Heart left ventricle (tissue), 16 donors: ENCODE measurements around the gene LDAH. TPM values are rescaled to one million over a fixed set of nuclear protein-coding genes. Genes with fewer than 3 reads are reported as not detected.

ENCODE experiments used
- ATAC-seq, 4 donors: fragments of 200-7000 bp; cut with Tn5 transposase; one replicate each; pipeline ENCODE4 v1.9.1; 2020 to 2022; ENCODE audit warnings: moderate library complexity in 4 of 4, mild to moderate bottlenecking in 3 of 4, moderate number of reproducible peaks in 1 of 4
- DNase-seq, 5 donors: peaks; one replicate each; pipeline ENCODE4 v3.0.0-alpha.2; 2020
- H3K27ac ChIP-seq, 12 donors: fragments of 200-600 bp; sonication (generic) in 4 of 12; one replicate each; pipeline versions ENCODE4 v1.5.0 to v1.8.0; 2016 to 2022; ENCODE audit warnings: mild to moderate bottlenecking in 2 of 12
- H3K27me3 ChIP-seq, 9 donors: fragments of 200-600 bp; sonication (generic) in 2 of 9; one replicate each; pipeline versions ENCODE4 v1.5.1 to v1.8.0; 2016 to 2022; ENCODE audit warnings: mild to moderate bottlenecking in 3 of 9
- H3K36me3 ChIP-seq, 9 donors: fragments of 200-600 bp; sonication (generic) in 2 of 9; one replicate each; pipeline versions ENCODE4 v1.5.0 to v1.8.0; 2018 to 2022; ENCODE audit warnings: mild to moderate bottlenecking in 2 of 9
- H3K4me1 ChIP-seq, 12 donors: fragments of 200-600 bp; sonication (generic) in 4 of 12; one replicate each; pipeline versions ENCODE4 v1.5.0 to v1.8.0; 2016 to 2022; ENCODE audit warnings: mild to moderate bottlenecking in 3 of 12
- H3K4me3 ChIP-seq, 12 donors: fragments of 200-600 bp; sonication (generic) in 4 of 12; one replicate each; pipeline versions ENCODE4 v1.5.0 to v1.8.0; 2017 to 2022; ENCODE audit warnings: mild to moderate bottlenecking in 9 of 12, moderate library complexity in 4 of 12
- H3K9me3 ChIP-seq, 12 donors: fragments of 200-600 bp; sonication (generic) in 4 of 12; one replicate each; pipeline versions ENCODE4 v1.5.0 to v1.8.0; 2016 to 2022; ENCODE audit warnings: mild to moderate bottlenecking in 1 of 12
- CTCF ChIP-seq, 12 donors: fragments of 200-600 bp; sonication (generic) in 4 of 12; IDR thresholded peaks; one replicate each; pipeline versions ENCODE4 v1.5.0 to v1.8.0; 2018 to 2022; ENCODE audit warnings: antibody characterized with exemption in 12 of 12, mild to moderate bottlenecking in 5 of 12
- POLR2A ChIP-seq, 2 donors: fragments of 450-650 bp; IDR thresholded peaks; one replicate each; pipeline ENCODE4 v1.6.1; 2017; ENCODE audit warnings: antibody characterized with exemption in 2 of 2, mild to moderate bottlenecking in 2 of 2, moderate library complexity in 2 of 2
- WGBS, 4 donors: extraction: QIAGEN DNeasy Blood & Tissue Kit in 2 of 4; methylation state at CpG; one replicate each; pipeline versions ENCODE4 v1.1.5 to v1.1.7; 2013 to 2018; 5-methylcytosine and 5-hydroxymethylcytosine counted together
- intact Hi-C, 10 donors: fragments of 100-400 bp; cut with DNase I; formaldehyde crosslinking; loops; one replicate each; pipeline versions ENCODE4 v1.11.1 to v1.14.2; 2022
- polyA plus RNA-seq, 2 donors: library from polyadenylated mRNA; stranded (reverse); fragments of 200-250 nt; gene quantifications; one replicate each; pipeline ENCODE4 v1.2.3, GENCODE V29; 2013
- total RNA-seq, 9 donors: library from RNA; depleted of rRNA in 2 of 9; stranded (reverse); fragments of >200 nt in 2 of 9; fragmentation: NEBNext Ultra II Directional in 3 of 9; extraction: Animal tissue kit (Norgen Biotek cat#: 25700) in 3 of 9; gene quantifications; one replicate each; pipeline versions ENCODE4 v1.1.0 to v1.2.4, GENCODE V29; 2016 to 2023
- donor health status: ischemic (EF 13 %, LVEDD 7.1; RV severe dilation, severe dysfunction).
- donor health status: healthy with polysubstance abuse.
- donor health status: DM: no; HTN: yes; CAD: no.
- donor health status: DM: no; HTN: no; CAD: no.
- donor health status: ischemic (EF 25% LVEDD 6.9; RV normal size, moderate dysfunction).
- donor health status: ischemic (EF 25% LVEDD 5.7; RV mildly dilated, moderate dysfunction).
- donor health status: healthy.
- donor health status: DM: yes; HTN: yes; CAD: no.
- donor health status: ischemic (EF 35%, LVEDD 5.7; RV mildly dilated, moderate dysfunction).
- donor health status: nonischemic (EF 11% LVEDD 7.7; RV severe dilation, severe dysfunction).
- donor health status: DM: yes; HTN: yes; CAD: no.
- donor health status: PGD.
- donor health status: ischemic (EF 29% LVEDD 5.4; RV normal size, mild dysfunction).
- donor health status: nonischemic (EF 23%, LVEDD 6.1; RV moderate dilation, normal function).

The LDAH gene
- total and polyA plus RNA-seq, 11 donors, result 2.2 to 13.2 (median 6.7) TPM

- Histone ChIP-seq H3K36me3 (no peaks in the 10 kb centered on the region), H3K4me1 (peaks cover 0 to 10% (median 3%) of the 10 kb centered on the region in 12 donors), H3K9me3 (no peaks in the 10 kb centered on the region), H3K27me3 (no peaks in the 10 kb centered on the region), H3K27ac (no peak overlapping the region), H3K4me3 (no peak overlapping the region)
- intact Hi-C loops, result no loop called here
- ATAC-seq, result no peak
- WGBS, 4 donors, result 94 to 98% (median 98%) methylated on average over 5 of the region's 5 CpGs
- DNase-seq, result no peak
- TF ChIP-seq CTCF (IDR thresholded peaks at IDR 0.05) (no peak), POLR2A (IDR thresholded peaks at IDR 0.05) (no peak)
Measured at GRCh38 chr2:20726913-20727312, 96.0 kb downstream of the LDAH start.

DNA sequence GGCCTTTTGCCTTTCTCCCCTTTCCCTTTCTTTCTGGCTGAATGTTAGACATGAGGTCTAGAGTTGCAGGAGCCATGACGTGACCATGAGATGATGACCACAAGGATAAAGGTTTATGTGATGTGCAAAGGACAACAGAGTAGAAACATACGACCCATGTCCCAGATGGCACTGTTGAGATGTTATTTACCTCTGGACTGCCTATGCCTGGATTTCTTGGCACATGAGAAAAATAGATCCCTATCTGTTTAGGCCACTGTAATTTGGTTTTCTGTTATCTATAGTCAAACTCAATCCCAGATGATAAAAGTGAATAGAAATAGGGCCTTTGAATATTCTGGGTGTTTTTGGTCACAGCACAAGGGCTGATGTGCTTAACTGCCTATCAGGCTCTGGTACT, 97.1 kb downstream of the LDAH start:
- ATAC-seq (no peak), DNase-seq (no peak)
- Histone ChIP-seq H3K9me3 (peaks cover 0 to 4% (median 0%) of the 10 kb centered on the region in 12 donors), H3K36me3 (no peaks in the 10 kb centered on the region), H3K27ac (no peak overlapping the region), H3K4me1 (peaks cover 0 to 10% (median 3%) of the 10 kb centered on the region in 12 donors), H3K4me3 (no peak overlapping the region), H3K27me3 (no peaks in the 10 kb centered on the region)
- intact Hi-C loops, result no loop called here
- 84 to 98% (median 93%) methylated on average over 2 of the region's 2 CpGs for WGBS, 4 donors
- TF ChIP-seq CTCF (IDR thresholded peaks at IDR 0.05), result no peak
- TF ChIP-seq POLR2A (IDR thresholded peaks at IDR 0.05), result no peak

DNA sequence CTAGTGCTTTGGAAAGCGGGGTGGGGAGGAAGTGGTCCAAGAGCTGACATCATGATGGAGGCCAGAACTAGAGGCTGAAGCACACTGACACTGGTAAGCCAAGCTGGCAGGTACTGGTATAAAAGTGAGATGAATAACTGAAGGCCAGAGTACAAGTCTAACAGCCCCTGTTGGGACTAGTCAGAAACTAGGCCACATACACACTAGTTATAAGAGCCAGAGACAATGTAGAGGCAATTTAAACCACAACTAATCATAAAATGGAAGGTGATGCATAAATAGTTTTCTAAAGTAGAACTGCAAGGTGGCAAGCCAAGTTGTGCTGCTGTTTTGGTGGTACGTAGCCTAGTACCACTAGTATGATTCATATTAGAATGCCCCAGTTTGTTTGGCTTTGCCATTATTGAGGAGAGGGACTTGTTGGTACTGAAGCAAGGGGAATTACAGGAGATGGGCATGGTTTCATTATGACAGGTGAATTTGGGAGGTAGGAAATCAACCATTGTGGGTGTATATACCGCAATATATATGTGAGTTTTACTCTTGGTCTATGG, 98.3 kb downstream of the LDAH start:
- intact Hi-C loops, result no loop called here
- Histone ChIP-seq H3K36me3 (no peaks in the 10 kb centered on the region), H3K4me1 (peaks cover 0 to 10% (median 3%) of the 10 kb centered on the region in 12 donors), H3K27me3 (no peaks in the 10 kb centered on the region), H3K4me3 (no peak overlapping the region), H3K27ac (no peak overlapping the region), H3K9me3 (peaks cover 0 to 16% (median 0%) of the 10 kb centered on the region in 12 donors)
- 95 to 99% (median 97%) methylated on average over 3 of the region's 3 CpGs for WGBS, 4 donors
- no peak for DNase-seq
- TF ChIP-seq CTCF (IDR thresholded peaks at IDR 0.05), result no peak
- no peak for TF ChIP-seq POLR2A (IDR thresholded peaks at IDR 0.05)
- no peak for ATAC-seq

DNA sequence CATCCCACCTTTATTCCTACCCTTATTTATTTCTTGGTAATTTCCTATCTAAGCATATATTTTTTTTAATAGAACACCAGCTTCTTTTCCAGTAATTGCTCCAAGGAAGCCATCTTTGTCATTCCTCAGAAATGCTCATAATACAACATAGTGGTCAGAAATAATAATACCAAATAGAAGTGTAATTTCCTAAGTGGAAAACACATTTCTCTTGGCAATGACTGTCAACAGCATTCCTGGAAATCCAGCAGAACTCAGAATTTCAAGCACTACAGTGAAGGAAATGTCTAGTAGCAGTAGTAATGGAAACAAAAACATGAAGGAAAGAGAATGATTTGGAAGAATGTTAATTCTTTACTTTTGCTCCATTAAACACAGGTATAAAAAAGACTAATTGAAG, 99.4 kb downstream of the LDAH start:
- no peak for TF ChIP-seq CTCF (IDR thresholded peaks at IDR 0.05)
- no peak for TF ChIP-seq POLR2A (IDR thresholded peaks at IDR 0.05)
- intact Hi-C loops, result no loop called here
- no peak for DNase-seq
- H3K27me3 ChIP-seq, result no peaks in the 10 kb centered on the region
- H3K4me3 ChIP-seq, result no peak overlapping the region
- peaks cover 0 to 24% (median 2%) of the 10 kb centered on the region in 12 donors for H3K9me3 ChIP-seq
- H3K27ac ChIP-seq, result no peak overlapping the region
- no peaks in the 10 kb centered on the region for H3K36me3 ChIP-seq
- ATAC-seq, result no peak
- H3K4me1 ChIP-seq, result peaks cover 0 to 9% (median 2%) of the 10 kb centered on the region in 12 donors
